ENCODE measurements around the gene GATAD1. TPM values are rescaled to one million over a fixed set of nuclear protein-coding genes. Genes with fewer than 3 reads are reported as not detected.
"Not testable (repeated sequence)": the region's sequence is repeated elsewhere in the genome, so short reads cannot be mapped to it uniquely, and the experiment has no call there.

GATAD1 gene, protein sequence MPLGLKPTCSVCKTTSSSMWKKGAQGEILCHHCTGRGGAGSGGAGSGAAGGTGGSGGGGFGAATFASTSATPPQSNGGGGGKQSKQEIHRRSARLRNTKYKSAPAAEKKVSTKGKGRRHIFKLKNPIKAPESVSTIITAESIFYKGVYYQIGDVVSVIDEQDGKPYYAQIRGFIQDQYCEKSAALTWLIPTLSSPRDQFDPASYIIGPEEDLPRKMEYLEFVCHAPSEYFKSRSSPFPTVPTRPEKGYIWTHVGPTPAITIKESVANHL
- total RNA-seq = 10 to 100 TPM; 14.9 to 15.1 TPM

DNA sequence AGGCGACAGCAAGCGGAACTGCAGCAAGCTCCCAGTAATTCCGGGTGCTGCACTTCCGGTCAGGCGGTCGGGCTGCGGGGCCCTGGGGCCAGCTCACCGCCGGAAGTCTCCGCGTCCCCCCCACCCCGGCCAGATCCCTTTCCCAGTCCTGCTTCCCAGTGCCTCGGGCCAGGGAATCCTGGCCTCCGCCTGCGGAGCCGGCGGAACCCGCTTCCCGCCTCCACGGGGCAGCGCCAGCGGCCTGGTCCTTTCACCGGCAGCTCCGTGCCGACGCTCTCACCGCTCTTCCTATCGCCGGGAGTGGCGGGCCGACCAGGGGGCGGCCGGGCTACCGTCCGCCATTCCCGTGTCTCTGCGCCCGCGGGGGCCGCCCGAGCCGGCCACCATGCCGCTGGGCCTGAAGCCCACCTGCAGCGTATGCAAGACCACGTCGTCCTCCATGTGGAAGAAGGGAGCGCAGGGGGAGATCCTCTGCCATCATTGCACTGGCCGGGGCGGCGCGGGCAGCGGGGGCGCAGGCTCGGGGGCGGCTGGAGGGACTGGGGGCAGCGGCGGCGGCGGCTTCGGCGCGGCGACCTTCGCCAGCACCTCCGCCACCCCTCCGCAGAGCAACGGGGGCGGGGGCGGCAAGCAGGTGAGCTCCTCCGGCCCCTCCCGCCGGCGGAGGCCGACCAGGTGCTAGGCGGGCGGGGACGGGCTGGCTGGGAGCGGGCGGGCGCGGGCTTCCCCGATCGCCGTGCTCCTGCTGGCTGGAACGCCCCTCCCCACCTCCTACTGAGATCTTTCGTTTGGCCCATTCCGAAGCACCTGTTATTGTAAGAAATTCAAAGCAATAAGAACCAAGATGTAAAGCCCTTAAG lies at the start of gene GATAD1:
TSS of gene GATAD1 (plus strand) at position 138 of the 860 bp plus-strand sequence. CDS start at position 386, 248 bp downstream.
- Mint-ChIP-seq H3K4me1 (peaks cover 16% of the 10 kb centered on the region), H3K36me3 (no peaks in the 10 kb centered on the region), H3K9me3 (no peaks in the 10 kb centered on the region), H3K4me3 (peak within 1 kb of the TSS; percentile 86), H3K27ac (peak within 1 kb of the TSS; percentile 93), H3K27me3 (no peaks in the 10 kb centered on the region)
- DNase-seq = peak; percentile 83

DNA sequence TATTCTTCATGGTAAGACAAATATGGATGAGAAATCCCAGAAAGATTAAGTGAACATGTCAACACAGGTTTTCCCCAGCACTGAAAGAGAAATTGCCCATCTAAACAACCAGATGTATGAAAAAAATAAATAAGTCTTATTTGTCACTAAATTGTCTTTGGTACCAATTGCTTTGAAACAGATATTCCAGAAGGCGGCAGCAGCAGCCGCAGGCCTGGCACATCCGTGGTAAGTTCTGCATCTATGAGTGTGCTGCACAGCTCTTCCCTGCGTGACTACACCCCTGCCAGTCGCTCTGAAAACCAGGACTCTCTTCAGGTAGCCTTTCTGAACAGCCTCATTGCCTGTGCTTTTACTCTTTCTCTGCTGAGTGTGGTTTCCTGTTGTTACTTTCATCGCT lies 49.7 kb upstream of the GATAD1 start:
- no peak overlapping the region for H3K4me3 Mint-ChIP-seq
- H3K27ac Mint-ChIP-seq = no peak overlapping the region

DNA sequence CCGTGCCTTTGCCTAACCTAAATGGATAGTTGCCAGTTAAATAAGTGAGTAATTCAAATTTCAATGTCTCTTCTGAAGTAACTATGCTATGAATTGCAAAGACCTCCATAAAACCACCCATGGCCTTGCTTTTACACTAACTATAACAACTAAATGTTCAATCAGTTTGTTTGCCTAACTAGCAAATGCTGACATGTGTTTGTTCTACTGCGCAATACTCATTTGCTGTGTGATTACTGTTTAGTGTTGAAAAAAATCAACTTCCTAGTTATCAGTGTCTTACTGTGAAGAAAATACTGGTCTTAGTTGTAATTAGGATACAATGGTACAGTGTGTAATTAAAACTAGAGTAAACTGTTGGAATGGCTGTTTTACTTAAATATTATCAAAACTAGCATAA lies 47.3 kb upstream of the GATAD1 start:
- H3K36me3 Mint-ChIP-seq = peaks cover 2% of the 10 kb centered on the region
- DNase-seq = no peak
- H3K9me3 Mint-ChIP-seq = no peaks in the 10 kb centered on the region
- no peak overlapping the region for H3K27ac Mint-ChIP-seq
- H3K4me1 Mint-ChIP-seq = peaks cover 16% of the 10 kb centered on the region
- no peak overlapping the region for H3K4me3 Mint-ChIP-seq
- H3K27me3 Mint-ChIP-seq = no peaks in the 10 kb centered on the region

More for the DNA sequence above, 49.7 kb upstream of the GATAD1 start:
- DNase-seq = no peak
- Mint-ChIP-seq H3K9me3 (no peaks in the 10 kb centered on the region), H3K27me3 (no peaks in the 10 kb centered on the region), H3K4me1 (no peaks in the 10 kb centered on the region), H3K36me3 (peaks cover 2% of the 10 kb centered on the region)

DNA sequence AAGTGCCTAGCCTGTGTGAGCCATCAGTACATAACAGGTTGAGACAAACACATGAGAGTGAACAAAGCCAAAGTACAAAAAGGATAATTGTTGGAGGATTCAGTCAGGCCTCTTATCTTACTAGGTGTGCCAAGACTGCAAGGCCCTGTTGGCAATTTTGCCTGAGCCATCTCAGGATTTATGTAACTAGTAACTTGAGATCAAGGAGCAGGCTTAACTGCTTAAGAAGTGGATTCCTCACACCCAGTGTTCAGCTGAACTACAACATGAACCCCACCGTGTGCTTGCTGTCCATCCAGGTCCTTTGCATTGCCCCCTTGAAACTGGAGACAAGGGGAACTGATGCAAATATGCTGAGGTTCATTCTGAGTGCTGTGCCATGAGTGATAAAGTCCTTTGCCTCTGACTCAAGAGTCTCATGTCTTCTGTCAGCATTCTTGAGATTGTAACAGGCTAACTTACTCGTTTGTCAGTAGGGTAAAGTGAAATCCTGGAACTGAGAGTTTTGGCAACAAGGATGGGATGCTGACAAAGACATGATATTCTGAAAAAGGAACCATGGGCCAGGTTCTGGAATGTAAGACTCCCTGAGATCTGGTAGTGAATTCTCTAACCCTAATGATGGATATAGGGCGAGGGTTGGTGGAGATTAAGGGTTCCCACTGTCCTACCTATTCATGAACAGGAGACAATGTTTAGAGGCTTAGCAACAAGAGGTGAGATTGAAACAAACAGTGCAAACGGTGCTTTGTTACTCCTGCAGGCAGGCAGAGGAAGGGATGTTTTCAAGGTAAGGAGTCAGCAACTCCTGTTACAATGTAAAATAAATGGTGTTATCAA lies 44.1 kb upstream of the GATAD1 start:
- H3K9me3 Mint-ChIP-seq = no peaks in the 10 kb centered on the region
- H3K36me3 Mint-ChIP-seq = peaks cover 2% of the 10 kb centered on the region
- no peak overlapping the region for H3K4me3 Mint-ChIP-seq
- H3K27me3 Mint-ChIP-seq = no peaks in the 10 kb centered on the region
- H3K27ac Mint-ChIP-seq = no peak overlapping the region
- DNase-seq = no peak
- H3K4me1 Mint-ChIP-seq = peaks cover 16% of the 10 kb centered on the region

DNA sequence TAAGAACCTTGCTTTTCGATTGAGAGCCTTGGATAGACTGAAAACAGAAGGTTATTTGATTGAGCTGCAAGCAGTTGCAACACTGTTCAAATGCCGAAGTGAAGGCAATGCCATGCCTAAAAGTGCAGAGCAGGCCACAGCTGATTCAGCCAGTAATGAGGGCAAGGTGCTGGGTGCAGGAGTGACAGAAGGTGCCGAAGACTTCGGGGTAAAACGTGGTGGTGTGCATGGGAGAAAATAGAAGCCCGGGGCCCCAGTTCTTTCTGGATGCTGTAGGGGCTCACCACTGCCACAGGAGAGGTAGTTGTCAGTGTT lies 43.6 kb upstream of the GATAD1 start:
- Mint-ChIP-seq H3K27ac (no peak overlapping the region), H3K9me3 (no peaks in the 10 kb centered on the region), H3K4me1 (peaks cover 16% of the 10 kb centered on the region), H3K4me3 (no peak overlapping the region), H3K27me3 (no peaks in the 10 kb centered on the region), H3K36me3 (peaks cover under 1% of the 10 kb centered on the region)
- DNase-seq = no peak

DNA sequence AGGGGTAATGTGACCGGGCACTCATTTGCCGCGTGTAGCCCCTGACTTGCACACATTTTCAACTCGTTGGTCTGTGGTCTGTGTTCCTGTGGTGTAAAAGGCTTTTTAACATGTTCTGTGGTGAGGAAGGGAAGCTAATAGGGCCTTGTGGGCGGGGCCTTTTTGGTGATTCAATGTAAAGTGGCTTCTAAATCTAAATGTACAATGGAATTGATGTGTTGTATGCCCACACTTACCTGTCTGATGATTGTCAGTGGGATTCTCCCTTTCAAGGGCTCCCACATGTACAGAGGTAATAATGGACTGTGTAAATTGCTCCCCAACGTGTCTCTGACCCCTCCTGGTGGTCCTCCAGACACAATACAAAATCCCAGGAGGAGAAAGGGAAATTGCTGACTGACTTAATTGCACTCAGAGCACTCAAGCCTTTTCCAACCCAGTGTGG lies 43.1 kb upstream of the GATAD1 start:
- Mint-ChIP-seq H3K4me3 (no peak overlapping the region), H3K27ac (no peak overlapping the region), H3K9me3 (no peaks in the 10 kb centered on the region), H3K36me3 (no peaks in the 10 kb centered on the region), H3K4me1 (peaks cover 16% of the 10 kb centered on the region), H3K27me3 (no peaks in the 10 kb centered on the region)
- DNase-seq = peak; percentile 45

DNA sequence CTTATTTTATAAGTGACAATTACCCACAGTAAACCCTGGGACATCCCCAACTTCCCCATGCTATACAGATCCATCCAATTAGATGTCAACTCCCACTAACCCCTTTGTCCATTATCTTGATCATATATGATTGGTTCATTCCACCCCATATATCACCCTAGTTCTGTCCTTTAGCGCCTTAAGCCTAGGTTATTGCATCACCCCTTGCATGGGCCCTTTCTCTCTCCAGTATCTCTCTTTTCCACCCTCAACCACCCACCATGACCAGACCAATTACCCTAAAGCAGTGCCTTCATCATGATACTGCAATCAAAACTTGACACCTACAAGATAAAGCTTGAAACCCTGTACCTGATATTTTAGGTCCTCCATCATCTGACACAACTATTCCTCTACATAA lies 37.9 kb upstream of the GATAD1 start:
- Mint-ChIP-seq H3K9me3 (no peaks in the 10 kb centered on the region), H3K27me3 (peaks cover 9% of the 10 kb centered on the region), H3K36me3 (no peaks in the 10 kb centered on the region), H3K27ac (no peak overlapping the region), H3K4me1 (peaks cover 2% of the 10 kb centered on the region), H3K4me3 (no peak overlapping the region)
- no peak for DNase-seq

DNA sequence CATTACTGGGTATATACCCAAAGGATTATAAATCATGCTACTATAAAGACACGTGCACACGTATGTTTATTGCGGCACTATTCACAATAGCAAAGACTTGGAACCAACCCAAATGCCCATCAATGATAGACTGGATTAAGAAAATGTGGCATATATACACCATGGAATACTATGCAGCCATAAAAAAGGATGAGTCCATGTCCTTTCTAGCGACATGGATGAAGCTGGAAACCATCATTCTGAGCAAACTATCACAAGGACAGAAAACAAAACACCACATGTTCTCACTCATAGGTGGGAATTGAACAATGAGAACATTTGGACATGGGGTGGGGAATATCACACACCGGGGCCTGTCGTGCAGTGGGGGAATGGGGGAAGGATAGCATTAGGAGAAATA lies 37.1 kb upstream of the GATAD1 start:
- H3K4me1 Mint-ChIP-seq, H3K36me3 Mint-ChIP-seq, H3K27me3 Mint-ChIP-seq, H3K4me3 Mint-ChIP-seq, H3K9me3 Mint-ChIP-seq, H3K27ac Mint-ChIP-seq, DNase-seq: not testable (repeated sequence)

DNA sequence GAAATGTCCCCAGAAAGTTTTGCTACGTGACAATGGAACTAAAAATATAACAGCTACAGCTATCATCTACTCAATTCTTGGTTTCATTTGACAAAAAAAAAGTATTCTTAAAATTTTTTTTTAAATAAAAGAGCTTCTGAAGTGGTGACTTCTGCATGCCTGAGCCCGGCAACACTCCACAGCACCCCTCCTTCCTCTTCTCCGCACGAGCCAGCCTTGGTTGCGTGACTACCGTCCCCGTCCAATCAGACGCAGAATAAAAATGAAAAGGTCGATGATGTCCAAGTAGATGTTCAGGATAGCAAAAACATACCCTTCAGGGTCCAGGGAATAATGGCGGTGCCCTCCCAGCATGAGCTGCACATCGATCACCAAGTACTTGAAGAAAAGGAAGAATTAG lies 34.5 kb upstream of the GATAD1 start:
- Mint-ChIP-seq H3K9me3 (no peaks in the 10 kb centered on the region), H3K4me3 (no peak overlapping the region), H3K36me3 (no peaks in the 10 kb centered on the region), H3K4me1 (no peaks in the 10 kb centered on the region), H3K27me3 (peaks cover 9% of the 10 kb centered on the region), H3K27ac (no peak overlapping the region)
- DNase-seq = no peak

DNA sequence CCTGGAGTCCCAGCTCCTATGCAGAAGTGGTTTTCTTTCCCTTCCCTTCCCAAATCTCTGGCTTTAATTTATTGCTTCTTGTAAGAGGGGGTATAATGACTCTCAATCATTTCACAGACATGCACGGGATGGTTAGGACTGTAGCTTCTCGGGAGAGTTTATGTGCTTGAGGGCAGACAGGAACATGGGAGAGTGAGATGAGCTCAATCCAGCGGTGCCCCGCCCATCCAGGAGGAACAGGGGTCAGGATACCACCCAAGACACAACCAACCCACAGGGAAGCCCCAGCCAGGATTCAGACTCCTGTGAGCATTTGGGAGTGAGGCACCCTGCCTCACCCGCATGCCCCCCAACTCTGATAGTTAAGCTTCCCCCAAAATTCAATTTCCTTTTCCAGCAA lies 33.7 kb upstream of the GATAD1 start:
- H3K27me3 Mint-ChIP-seq = peaks cover 9% of the 10 kb centered on the region
- no peaks in the 10 kb centered on the region for H3K36me3 Mint-ChIP-seq
- no peak overlapping the region for H3K4me3 Mint-ChIP-seq
- DNase-seq = no peak
- H3K9me3 Mint-ChIP-seq = no peaks in the 10 kb centered on the region
- H3K27ac Mint-ChIP-seq = no peak overlapping the region
- H3K4me1 Mint-ChIP-seq = no peaks in the 10 kb centered on the region

DNA sequence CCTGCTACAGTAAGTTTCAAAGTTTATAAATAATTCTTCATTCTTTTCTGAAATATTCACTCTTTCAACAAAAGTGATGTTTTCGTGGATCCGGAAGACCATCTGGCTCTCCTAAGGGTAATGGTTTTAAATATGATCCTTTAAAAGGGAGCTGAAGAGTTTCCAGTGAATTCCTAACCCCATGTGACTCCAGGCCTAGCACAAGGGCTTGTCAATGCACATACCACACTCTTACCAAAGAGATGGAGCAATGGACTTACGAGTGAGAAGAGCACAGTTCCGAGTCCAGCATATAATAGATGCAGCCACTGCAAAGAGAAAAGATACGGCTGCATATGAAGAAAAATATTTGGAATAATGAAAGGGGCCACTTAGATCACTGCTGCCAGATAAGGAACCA lies 32.1 kb upstream of the GATAD1 start:
- Mint-ChIP-seq H3K27me3 (peaks cover 9% of the 10 kb centered on the region), H3K27ac (no peak overlapping the region), H3K4me1 (no peaks in the 10 kb centered on the region), H3K9me3 (no peaks in the 10 kb centered on the region), H3K36me3 (no peaks in the 10 kb centered on the region), H3K4me3 (no peak overlapping the region)
- no peak for DNase-seq

DNA sequence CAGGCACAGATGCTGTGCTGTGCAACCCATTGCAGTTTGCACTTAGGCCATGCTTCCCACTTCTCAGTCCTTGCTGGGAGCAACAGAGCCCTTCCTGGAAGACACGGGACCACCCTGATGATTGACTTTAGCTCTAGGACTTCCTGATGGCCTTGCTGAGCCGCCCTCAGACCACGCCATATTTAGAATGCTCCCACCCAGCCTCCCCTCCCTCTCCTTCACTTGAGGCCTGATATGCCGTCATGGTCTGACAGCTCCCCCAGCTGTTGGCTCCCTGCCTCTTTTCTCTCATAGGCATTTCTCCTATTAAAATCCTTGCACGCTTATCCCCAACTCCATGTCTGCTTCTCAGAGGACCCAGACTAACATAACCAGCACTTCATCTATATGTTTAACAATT lies 29.4 kb upstream of the GATAD1 start:
- Mint-ChIP-seq H3K9me3 (no peaks in the 10 kb centered on the region), H3K36me3 (no peaks in the 10 kb centered on the region), H3K27me3 (peaks cover 14% of the 10 kb centered on the region), H3K4me3 (no peak overlapping the region), H3K27ac (no peak overlapping the region), H3K4me1 (no peaks in the 10 kb centered on the region)
- no peak for DNase-seq

DNA sequence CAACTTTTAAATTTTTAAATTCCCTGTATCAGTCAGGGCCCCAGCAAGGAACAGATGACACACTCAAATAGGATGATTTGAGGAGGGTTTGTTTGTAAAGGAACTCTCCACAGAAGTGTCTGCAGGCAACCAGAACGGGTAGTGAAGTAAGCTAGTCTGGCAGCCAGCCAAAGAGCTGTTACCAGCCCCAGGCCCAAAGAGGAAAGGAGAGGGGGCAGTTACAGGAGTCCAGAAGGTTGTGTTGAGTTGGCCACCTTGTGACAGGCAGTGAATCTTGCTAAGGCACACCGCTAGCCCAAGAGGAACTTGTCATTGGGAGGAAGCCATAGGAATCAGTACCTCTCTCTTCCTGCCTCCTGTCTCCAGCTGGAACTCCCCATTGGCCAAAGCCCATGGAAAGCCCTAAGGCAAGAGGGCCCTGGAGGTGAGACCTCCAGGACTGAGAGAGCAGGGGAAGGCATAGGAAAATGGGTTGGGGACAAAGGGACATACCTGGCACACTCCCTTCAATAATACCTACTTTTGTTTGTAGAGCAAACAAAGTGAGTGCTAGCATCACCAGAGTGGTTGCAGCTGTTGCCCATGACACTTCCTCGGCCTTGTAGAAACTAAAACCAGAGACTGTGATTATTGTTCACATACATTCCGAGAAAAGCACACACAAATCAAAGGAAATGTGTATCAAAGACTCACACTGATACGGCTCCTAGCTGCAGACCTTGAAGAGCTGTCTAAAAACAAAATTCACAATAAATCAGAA lies 25.4 kb upstream of the GATAD1 start:
- DNase-seq = no peak
- no peak overlapping the region for H3K27ac Mint-ChIP-seq
- H3K4me1 Mint-ChIP-seq = peaks cover 13% of the 10 kb centered on the region
- no peaks in the 10 kb centered on the region for H3K36me3 Mint-ChIP-seq
- no peak overlapping the region for H3K4me3 Mint-ChIP-seq
- no peaks in the 10 kb centered on the region for H3K9me3 Mint-ChIP-seq
- peaks cover 32% of the 10 kb centered on the region for H3K27me3 Mint-ChIP-seq

DNA sequence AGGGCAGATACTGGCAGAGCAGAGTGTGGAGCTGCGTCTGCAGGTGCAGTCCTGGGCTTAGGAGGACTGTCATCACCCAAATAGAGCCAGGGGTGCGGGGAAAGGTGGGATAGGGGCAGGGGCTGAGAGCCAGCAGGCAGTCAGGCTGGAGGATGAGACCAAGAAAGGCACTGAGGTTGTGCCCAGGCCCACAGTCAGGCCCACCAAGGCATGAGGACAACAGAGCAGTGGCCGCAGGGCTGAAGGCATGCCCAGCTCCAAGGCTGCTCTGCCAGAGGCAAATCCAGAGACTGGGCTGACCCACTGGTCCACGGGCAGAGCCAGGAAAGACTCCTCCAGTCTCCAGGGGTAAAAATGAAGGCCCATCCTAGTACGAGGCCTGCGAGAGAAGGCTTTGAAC lies 24.4 kb upstream of the GATAD1 start:
- Mint-ChIP-seq H3K4me1 (peaks cover 13% of the 10 kb centered on the region), H3K4me3 (no peak overlapping the region), H3K27ac (no peak overlapping the region), H3K27me3 (peaks cover 37% of the 10 kb centered on the region), H3K9me3 (no peaks in the 10 kb centered on the region), H3K36me3 (no peaks in the 10 kb centered on the region)
- DNase-seq = no peak
